Fibroblast of the aortic adventitia (primary cell): ENCODE measurements around the gene ZBTB1. TPM values are rescaled to one million over a fixed set of nuclear protein-coding genes. Genes with fewer than 3 reads are reported as not detected.
A peak's percentile ranks its signal among the peaks of the same experiment; 100 is the strongest.

Experiments
- DNase-seq: peaks from one replicate; pipeline ENCODE4 v3.0.0-alpha.2; 2010; ENCODE audit warnings: low read depth
- H3K4me3 ChIP-seq: 2 replicates; pipeline ENCODE4 v1.5.1; 2011; ENCODE audit warnings: low read depth, mild to moderate bottlenecking, control low read depth, low read length, moderate library complexity
- total RNA-seq: library from RNA; depleted of rRNA; stranded (reverse); fragments of >200 nt; gene quantifications from 2 replicates; pipeline ENCODE4 v1.2.3, GENCODE V29; 2012; ENCODE audit warnings: low replicate concordance
- TF ChIP-seq, protein P1 (sequence below): IDR thresholded peaks from 2 replicates; pipeline ENCODE4 v1.5.1; 2011; ENCODE audit warnings: mild to moderate bottlenecking, low read length, control low read depth, inconsistent platforms; ENCODE audit not compliant: insufficient read depth

Gene ZBTB1
- total RNA-seq, 1 donor: 56.5 TPM

DNA sequence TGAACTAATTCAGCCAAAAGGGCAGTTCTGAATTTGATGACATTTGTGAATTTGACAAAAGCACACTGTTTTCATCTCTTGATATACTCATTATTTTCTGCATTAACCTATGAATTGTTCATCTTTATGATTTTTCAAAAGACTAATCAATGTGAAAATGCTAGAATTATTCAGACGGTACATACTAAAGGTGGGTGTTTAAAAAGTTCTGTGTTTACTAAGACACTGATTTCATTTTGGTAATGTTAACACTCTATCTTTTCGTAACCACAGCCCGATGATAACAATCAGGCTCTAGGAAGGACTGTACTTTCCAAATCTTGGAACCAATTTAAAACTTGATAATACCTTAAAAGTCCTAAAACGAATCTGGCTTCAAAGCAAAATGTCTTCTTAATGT lies 29.9 kb upstream of the ZBTB1 start:
- no peak overlapping the region for H3K4me3 ChIP-seq
- TF ChIP-seq, protein P1, sequence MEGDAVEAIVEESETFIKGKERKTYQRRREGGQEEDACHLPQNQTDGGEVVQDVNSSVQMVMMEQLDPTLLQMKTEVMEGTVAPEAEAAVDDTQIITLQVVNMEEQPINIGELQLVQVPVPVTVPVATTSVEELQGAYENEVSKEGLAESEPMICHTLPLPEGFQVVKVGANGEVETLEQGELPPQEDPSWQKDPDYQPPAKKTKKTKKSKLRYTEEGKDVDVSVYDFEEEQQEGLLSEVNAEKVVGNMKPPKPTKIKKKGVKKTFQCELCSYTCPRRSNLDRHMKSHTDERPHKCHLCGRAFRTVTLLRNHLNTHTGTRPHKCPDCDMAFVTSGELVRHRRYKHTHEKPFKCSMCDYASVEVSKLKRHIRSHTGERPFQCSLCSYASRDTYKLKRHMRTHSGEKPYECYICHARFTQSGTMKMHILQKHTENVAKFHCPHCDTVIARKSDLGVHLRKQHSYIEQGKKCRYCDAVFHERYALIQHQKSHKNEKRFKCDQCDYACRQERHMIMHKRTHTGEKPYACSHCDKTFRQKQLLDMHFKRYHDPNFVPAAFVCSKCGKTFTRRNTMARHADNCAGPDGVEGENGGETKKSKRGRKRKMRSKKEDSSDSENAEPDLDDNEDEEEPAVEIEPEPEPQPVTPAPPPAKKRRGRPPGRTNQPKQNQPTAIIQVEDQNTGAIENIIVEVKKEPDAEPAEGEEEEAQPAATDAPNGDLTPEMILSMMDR: no peak
- DNase-seq: no peak

DNA sequence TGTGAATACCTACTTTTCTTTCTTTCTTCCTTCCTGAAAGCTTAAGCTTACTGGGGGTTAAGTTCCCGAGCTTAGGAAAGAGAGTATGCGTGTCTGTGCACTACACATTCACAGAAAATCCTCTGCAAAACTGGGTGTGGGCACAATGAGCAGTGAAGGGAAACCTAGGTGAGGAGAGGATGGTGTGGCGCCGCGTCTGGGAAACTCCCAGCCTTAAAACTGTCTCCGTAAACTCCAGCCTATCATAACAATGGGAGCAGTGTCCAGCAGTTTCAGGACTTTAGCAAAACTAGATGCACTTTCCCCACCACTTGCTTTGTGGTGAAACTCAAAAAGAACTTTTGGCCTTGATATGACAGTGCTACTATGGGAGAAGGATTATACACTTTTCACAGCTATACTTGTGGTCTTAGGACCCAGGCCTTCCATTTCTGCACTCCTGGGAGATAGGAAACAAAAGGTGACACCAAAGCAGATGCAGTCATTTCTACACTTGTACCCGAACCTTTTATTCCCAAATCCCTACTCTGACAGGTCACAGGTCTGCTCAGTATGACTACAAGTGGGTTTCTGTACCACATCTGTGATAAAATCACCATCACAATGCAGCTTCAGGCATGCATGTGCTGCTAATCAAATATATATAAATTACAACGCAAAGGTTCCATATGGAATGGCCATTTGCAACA lies 28.8 kb upstream of the ZBTB1 start:
- TF ChIP-seq, protein P1: no peak
- DNase-seq: no peak
- H3K4me3 ChIP-seq: no peak overlapping the region

DNA sequence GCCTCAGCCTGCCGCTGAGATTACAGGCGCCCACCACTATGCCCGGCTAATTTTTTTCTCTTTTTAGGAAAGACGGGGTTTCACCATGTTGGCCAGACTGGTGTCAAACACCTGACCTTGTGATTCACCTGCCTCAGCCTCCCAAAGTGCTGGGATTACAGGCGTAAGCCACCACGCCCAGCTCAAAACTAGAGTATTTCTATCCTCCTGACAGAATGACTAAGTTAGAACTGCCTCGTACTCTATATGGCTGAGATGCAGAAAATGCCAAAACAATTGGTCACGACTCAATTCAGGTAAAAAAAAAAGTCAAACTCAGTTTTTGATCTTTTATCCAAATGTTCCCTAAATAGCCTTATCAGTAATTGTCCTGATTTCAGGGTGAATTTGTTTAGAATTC lies 28.1 kb upstream of the ZBTB1 start:
- no peak for DNase-seq
- no peak overlapping the region for H3K4me3 ChIP-seq
- TF ChIP-seq, protein P1: no peak

DNA sequence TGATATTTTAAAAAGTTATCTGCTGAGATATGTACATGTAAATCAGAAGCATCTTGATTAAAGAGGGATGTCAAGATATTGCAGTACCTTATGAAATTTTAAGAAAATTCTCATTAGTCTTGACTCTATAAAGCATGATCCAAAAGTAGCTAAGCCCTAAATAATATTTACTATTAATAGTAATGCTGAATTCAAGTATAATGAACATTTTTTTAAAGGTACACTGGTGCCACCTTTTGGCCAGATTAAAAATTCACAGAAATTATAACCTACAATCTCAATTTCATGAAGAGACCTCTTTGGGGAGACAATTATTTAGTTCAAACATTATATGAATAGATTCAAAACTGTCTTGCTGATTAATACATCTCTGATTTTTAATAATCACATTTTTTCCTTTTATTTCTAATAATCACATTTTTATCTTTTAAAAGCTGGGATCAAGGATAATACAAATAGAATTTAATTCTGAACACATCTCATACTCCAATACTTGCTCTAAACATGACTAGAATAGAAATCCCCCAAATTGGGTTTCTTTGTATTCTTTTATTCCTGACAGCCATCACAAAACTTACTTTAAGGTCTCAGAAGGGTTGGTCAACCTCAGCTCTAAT lies 25.8 kb upstream of the ZBTB1 start:
- no peak overlapping the region for H3K4me3 ChIP-seq
- TF ChIP-seq, protein P1: peak; percentile 33
- DNase-seq: peak; percentile 58

DNA sequence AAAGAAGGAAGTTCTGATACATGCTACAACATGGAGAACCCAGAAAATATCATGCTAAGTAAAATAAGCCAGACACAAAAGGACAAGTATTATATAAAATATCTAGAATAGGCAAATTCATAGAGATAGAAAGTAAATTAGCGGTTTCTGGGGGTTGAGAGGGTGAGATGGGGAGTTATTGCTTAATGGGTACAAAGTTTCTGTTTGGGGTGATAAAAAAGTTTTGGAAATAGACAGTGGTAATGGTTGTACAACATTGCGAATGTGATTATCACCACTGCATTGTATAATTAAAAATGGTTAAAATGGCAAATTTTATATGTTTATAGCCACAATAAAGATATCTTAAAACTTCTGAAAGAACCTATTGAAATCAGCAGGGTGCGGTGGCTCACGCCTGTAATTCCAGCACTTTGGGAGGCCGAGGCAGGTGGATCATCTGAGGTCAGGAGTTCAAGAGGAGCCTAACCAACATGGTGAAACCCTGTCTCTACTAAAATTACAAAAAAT lies 15.9 kb upstream of the ZBTB1 start:
- TF ChIP-seq, protein P1: no peak
- no peak for DNase-seq
- H3K4me3 ChIP-seq: no peak overlapping the region

DNA sequence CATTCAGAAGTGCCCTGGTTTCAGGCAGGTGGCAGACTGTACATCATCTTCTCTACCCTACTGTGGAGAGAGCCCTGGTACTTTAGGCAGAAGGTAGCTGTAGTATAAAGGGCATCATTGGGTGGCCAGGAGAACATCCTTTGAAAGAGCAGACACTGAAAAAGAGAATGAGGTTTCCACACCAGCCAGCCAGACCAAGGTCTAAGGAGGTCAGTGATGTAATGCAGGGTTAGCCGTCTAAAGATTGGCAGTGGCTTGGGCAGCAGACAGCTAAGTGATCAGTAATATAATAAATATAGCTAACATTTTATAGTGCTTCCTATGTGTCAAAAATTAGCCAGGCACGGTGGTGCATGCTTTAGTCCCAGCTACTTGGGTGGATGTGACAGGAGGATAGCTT lies 12.9 kb upstream of the ZBTB1 start:
- H3K4me3 ChIP-seq: no peak overlapping the region
- DNase-seq: no peak
- TF ChIP-seq, protein P1: no peak
